HepG2 (cell line): ENCODE results near the gene CXXC5. TPM values are rescaled to one million over a fixed set of nuclear protein-coding genes. Genes with fewer than 3 reads are reported as not detected.

Experiments used
- ATAC-seq: fragments of 200-7000 bp; cut with Tn5 transposase; 3 replicates; pipeline ENCODE4 v1.9.1; 2020; ENCODE audit warnings: mild to moderate bottlenecking, moderate library complexity
- BruUV-seq: library from RNA; stranded (reverse); fragments of 400-500 nt; replicated peaks from 2 replicates; lab custom pipeline; 2021; lab: Mats Ljungman, UMichigan
- CTCF ChIA-PET: fragments of 300-600 bp; formaldehyde crosslinking; extraction: SDS; loops from one replicate; lab custom pipeline; 2021; ENCODE audit warnings: low total read pairs, inconsistent platforms, low intra/inter-chr PET ratio; lab: Yijun Ruan, JAX
- POLR2A ChIA-PET: fragments of 350-600 bp; sonication (Branson Sonifier 250); formaldehyde crosslinking; loops from one replicate; lab custom pipeline; 2020; ENCODE audit warnings: antibody characterized with exemption, inconsistent platforms; lab: Yijun Ruan, JAX
- DNase-seq: peaks from one replicate; pipeline ENCODE4 v3.0.0-alpha.2; 2015; ENCODE audit warnings: low spot score
- FAIRE-seq: peaks from 3 replicates; lab custom pipeline; 2011; peaks lifted over from hg19 to GRCh38; lab: Jason Lieb, UNC
- H2AFZ ChIP-seq: one replicate; pipeline ENCODE4 v1.6.1; 2011; ENCODE audit warnings: low read length, inconsistent platforms
- H3K27ac ChIP-seq: fragments of 300-600 bp; 3 replicates; pipeline ENCODE4 v1.8.0; 2011; ENCODE audit warnings: mixed run types, mild to moderate bottlenecking, mixed read lengths, low read length, inconsistent platforms; ENCODE audit not compliant: insufficient read depth; ENCODE audit errors: extremely low read length
- H3K27me3 ChIP-seq, 2 experiments: fragments of 200-600 bp in 1 of 2; 2 replicates in 1 of 2; 3 replicates in 1 of 2; pipeline versions ENCODE4 v1.6.0 to v1.8.0; 2011; ENCODE audit warnings: low read length in 2 of 2, mild to moderate bottlenecking in 2 of 2, moderate library complexity in 2 of 2, inconsistent platforms in 1 of 2; ENCODE audit not compliant: insufficient read depth in 2 of 2, control insufficient read depth in 1 of 2
- H3K36me3 ChIP-seq, 2 experiments: fragments of 200-600 bp in 1 of 2; replicated peaks in 1 of 2; 2 replicates in 1 of 2; 3 replicates in 1 of 2; pipeline versions ENCODE4 v1.5.1 to v1.8.0; 2011; ENCODE audit warnings: low read length in 2 of 2, inconsistent platforms in 1 of 2; ENCODE audit not compliant: insufficient read depth in 2 of 2, control insufficient read depth in 1 of 2
- H3K4me1 ChIP-seq: 2 replicates; pipeline ENCODE4 v1.5.1; 2012; ENCODE audit warnings: low read length, inconsistent platforms; ENCODE audit not compliant: insufficient read depth
- H3K4me2 ChIP-seq: 2 replicates; pipeline ENCODE4 v1.6.0; 2011; ENCODE audit warnings: low read depth, low read length, inconsistent platforms
- H3K4me3 ChIP-seq, 3 experiments: fragments of 200-600 bp in 1 of 3; sonication (generic), shearing (Covaris generic) in 1 of 3; replicated peaks in 1 of 3; 2 replicates each; pipeline ENCODE4 v1.5.1; 2011 to 2016; ENCODE audit warnings: low read length in 3 of 3, inconsistent platforms in 2 of 3, low read depth in 2 of 3, mild to moderate bottlenecking in 2 of 3, control low read depth in 1 of 3, mixed read lengths in 1 of 3; ENCODE audit not compliant: insufficient read depth in 1 of 3
- H3K79me2 ChIP-seq: one replicate; pipeline ENCODE4 v1.6.1; 2011; ENCODE audit warnings: low read length, inconsistent platforms; ENCODE audit not compliant: insufficient read depth
- H3K9ac ChIP-seq: 2 replicates; pipeline ENCODE4 v1.6.0; 2011; ENCODE audit warnings: mild to moderate bottlenecking, low read depth, low read length, inconsistent platforms; ENCODE audit not compliant: insufficient read depth
- H3K9me3 ChIP-seq: 2 replicates; pipeline ENCODE4 v1.5.1; 2012; ENCODE audit warnings: mild to moderate bottlenecking, low read length
- H4K20me1 ChIP-seq: 2 replicates; pipeline ENCODE4 v1.6.0; 2011; ENCODE audit warnings: inconsistent platforms, mild to moderate bottlenecking, low read length, moderate library complexity; ENCODE audit not compliant: insufficient read depth
- FOXK2 ChIP-seq: fragments of 450-650 bp; IDR thresholded peaks from 2 replicates; pipeline ENCODE4 v1.6.1; 2016
- SNRNP70 ChIP-seq: fragments of 200-400 bp; formaldehyde crosslinking; IDR thresholded peaks from 2 replicates; pipeline ENCODE4 v1.6.1; 2017; ENCODE audit warnings: mild to moderate bottlenecking, low read depth, low read length, moderate library complexity
- SRSF4 ChIP-seq: fragments of 200-400 bp; formaldehyde crosslinking; IDR thresholded peaks from one replicate; pipeline ENCODE4 v1.6.1; 2018; ENCODE audit warnings: mild to moderate bottlenecking, low read depth, low read length, moderate library complexity; ENCODE audit not compliant: poor library complexity, severe bottlenecking
- SSRP1 ChIP-seq: IDR thresholded peaks from 2 replicates; pipeline ENCODE4 v1.6.1; 2016; ENCODE audit warnings: control low read depth
- THYN1 ChIP-seq: sonication (generic); formaldehyde crosslinking; IDR thresholded peaks from 2 replicates; pipeline ENCODE4 v1.8.1; 2023; ENCODE audit warnings: low read depth, mild to moderate bottlenecking, moderate library complexity, missing genetic modification reagents, borderline replicate concordance
- ZBTB10 ChIP-seq: sonication (generic); formaldehyde crosslinking; IDR thresholded peaks from 2 replicates; pipeline ENCODE4 v1.4.0; 2020; ENCODE audit warnings: missing genetic modification reagents, borderline replicate concordance
- ZFAT ChIP-seq: sonication (generic); formaldehyde crosslinking; conservative IDR thresholded peaks from 2 replicates; pipeline ENCODE4 v1.8.1; 2023; ENCODE audit warnings: missing genetic modification reagents, inconsistent platforms
- ZNF263 ChIP-seq: sonication (generic); formaldehyde crosslinking; IDR thresholded peaks from 2 replicates; pipeline ENCODE4 v1.4.0; 2020; ENCODE audit warnings: missing genetic modification reagents
- ZNF510 ChIP-seq: sonication (generic); formaldehyde crosslinking; IDR thresholded peaks from 2 replicates; pipeline ENCODE4 v1.4.0; 2020; ENCODE audit warnings: low read depth, mild to moderate bottlenecking, missing genetic modification reagents
- WGBS: methylation state at CpG from one replicate; pipeline ENCODE4 v1.1.6; 2017; ENCODE audit warnings: low lambda C conversion rate; 5-methylcytosine and 5-hydroxymethylcytosine counted together
- in situ Hi-C: cut with HindIII; loops from 2 replicates; pipeline ENCODE4 v1.10.0; 2017; ENCODE audit warnings: low pct_unique_long_range_greater_than_20kb; ENCODE audit not compliant: extremely low pct_ligation_motif_present
- intact Hi-C: fragments of 100-400 bp; cut with micrococcal nuclease; formaldehyde crosslinking; loops from one replicate; pipeline ENCODE4 v1.10.0; 2022; ENCODE audit not compliant: unreplicated experiment
- polyA plus RNA-seq, 8 experiments: library from polyadenylated mRNA; depleted of rRNA in 3 of 8; stranded (reverse) in 7 of 8; unstranded in 1 of 8; fragments of >200 nt; fragmentation: Illumina TruSeq in 4 of 8; extraction: Trizol in 4 of 8; gene quantifications; 2 replicates each; pipeline versions ENCODE4 v1.2.1 to v1.2.3, GENCODE V29; 2011 to 2016; ENCODE audit warnings: low read depth in 4 of 8, missing spikeins in 1 of 8, mixed read lengths in 1 of 8; ENCODE audit not compliant: insufficient read depth in 1 of 8
- total RNA-seq, 5 experiments: library from RNA; depleted of rRNA; stranded (reverse); fragments of >200 nt; fragmentation: Illumina TruSeq; extraction: Trizol; gene quantifications; 2 replicates each; pipeline ENCODE4 v1.2.3, GENCODE V29; 2016; ENCODE audit warnings: low read depth in 1 of 5

Gene CXXC5
- total and polyA plus RNA-seq, 2 of the 13 experiments (the other 11 are each of a cell fraction or from before 2014, with no cell fraction given): 32.3 to 33.0 TPM

- no peak for TF ChIP-seq FOXK2
- no peak for TF ChIP-seq ZNF510 (CRISPR knock-in tag)
Observed at GRCh38 chr5:139690064-139690802, 42.1 kb downstream of the CXXC5 start (continued).

DNA sequence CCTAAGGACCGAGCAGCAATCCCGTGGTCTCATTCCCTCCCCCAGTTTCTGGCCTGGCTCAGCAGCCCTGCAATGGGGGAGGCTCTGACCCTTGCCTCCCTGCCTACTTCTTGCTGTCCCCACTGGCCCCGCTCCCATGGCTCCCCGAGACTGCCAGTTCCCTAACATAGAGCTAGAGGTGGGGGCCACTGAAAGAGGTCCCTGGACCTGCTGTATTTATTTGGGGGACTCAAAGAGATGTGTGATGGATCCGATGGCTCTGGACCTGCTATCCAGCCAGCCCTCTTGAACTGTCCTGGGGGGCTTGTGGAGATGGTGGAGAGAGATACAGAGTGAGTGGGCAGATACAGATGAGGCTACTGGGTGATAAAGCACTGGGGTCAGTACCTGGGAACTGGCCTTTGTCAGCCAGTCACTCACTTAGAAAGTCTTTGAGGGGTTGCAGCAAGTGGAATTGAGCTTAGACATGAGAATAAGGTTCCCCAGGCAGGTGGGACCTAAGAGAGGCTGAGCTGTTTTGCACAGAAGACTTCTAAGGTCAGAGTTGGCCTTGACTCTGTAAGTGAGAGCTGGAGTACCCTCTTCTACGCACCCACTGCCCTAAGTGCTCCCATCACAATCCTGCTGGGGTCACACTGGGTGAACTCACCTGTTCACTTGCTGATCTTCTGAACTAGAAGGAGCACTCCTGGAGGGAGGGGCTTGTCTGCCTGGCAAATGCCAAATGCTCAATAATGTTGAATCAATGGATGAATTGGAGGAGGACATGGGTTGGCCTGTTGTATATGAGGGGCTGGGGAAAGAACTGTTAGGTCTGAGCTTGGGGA is 42.9 kb downstream of the CXXC5 start:
- TF ChIP-seq SNRNP70 (no peak), ZFAT (CRISPR knock-in tag) (no peak), SRSF4 (no peak), ZNF263 (CRISPR knock-in tag) (peak; percentile 85), SSRP1 (CRISPR knock-in tag) (no peak), THYN1 (CRISPR knock-in tag) (no peak), ZBTB10 (CRISPR knock-in tag) (no peak)
- no peaks in the 10 kb centered on the region for H4K20me1 ChIP-seq
- DNase-seq (no peak), ATAC-seq (no peak), FAIRE-seq (no peak)
- ChIA-PET POLR2A (interaction anchor here (1.0 to 1.8 kb wide), 6 partner anchors 17 to 57 kb away, joined by 3 to 5 read pairs (median 4); partner anchors contain the start of gene CXXC5), CTCF (interaction anchor here (2.1 to 2.6 kb wide), 2 partner anchors 55 to 58 kb away, joined by 10 to 16 read pairs; no protein-coding TSS in a partner anchor)
- peak overlapping the region in 1 of 3 experiments; percentile 3; a peak in 1 of 6 replicates for H3K4me3 ChIP-seq
- H3K36me3 ChIP-seq: no peaks in the 10 kb centered on the region
- peaks cover 82% of the 10 kb centered on the region for H3K4me1 ChIP-seq
- H3K27me3 ChIP-seq: no peaks in the 10 kb centered on the region
- H3K4me2 ChIP-seq: 0 out of 2 replicates have a peak overlapping the region, but pooled peaks have one; percentile 7
- H3K9ac ChIP-seq: no peak overlapping the region
- BruUV-seq: no TSS peak
- H3K9me3 ChIP-seq: no peaks in the 10 kb centered on the region
- no peak overlapping the region for H2AFZ ChIP-seq
- in situ Hi-C loops: no loop called here
- H3K27ac ChIP-seq: no peak overlapping the region
- intact Hi-C loops: loop anchor here (1.0 to 5.0 kb wide), 3 partner anchors 20 to 76 kb away; no protein-coding TSS in a partner anchor
- no peaks in the 10 kb centered on the region for H3K79me2 ChIP-seq
- WGBS: 36% methylated on average over 5 of the region's 6 CpGs
